ENCODE results near the gene SERAC1. TPM values are rescaled to one million over a fixed set of nuclear protein-coding genes. Genes with fewer than 3 reads are reported as not detected.

The SERAC1 gene
- total and polyA plus RNA-seq, 2 donors (not counting 3 experiments of a cell fraction or from before 2014, with no cell fraction given), result 4.9 to 5.7 TPM

GRCh38 chr6:158194487-158195280 is 26.6 kb upstream of the SERAC1 start:
- intact Hi-C loops (cut with micrococcal nuclease) (no loop called here), dilution Hi-C loops (cut with MboI; ENCODE audit: extremely low pct_ligation_motif_present, low sequenced_read_pairs) (no loop called here)
- H3K9ac ChIP-seq (replicated peaks; ENCODE audit: extremely low read depth, insufficient read depth, low read length), result no peak overlapping the region
- H3K4me3 ChIP-seq (replicated peaks in 1 of 3; ENCODE audit: insufficient read depth in 1 of 3, low read depth in 1 of 3, low read length in 3 of 3), result no peak overlapping the region
- H3K4me2 ChIP-seq (ENCODE audit: insufficient read depth, low read length), result no peak overlapping the region
- DNase-seq (ENCODE audit: low read depth, low spot score), result no peak
- BruUV-seq (replicated peaks), result no TSS peak
- H3K9me3 ChIP-seq (replicated peaks; ENCODE audit: control insufficient read depth, insufficient read depth, low read length), result no peaks in the 10 kb centered on the region
- H3K9me1 ChIP-seq (replicated peaks; ENCODE audit: control insufficient read depth, extremely low read depth, insufficient read depth, low read length), result no peaks in the 10 kb centered on the region
- H2AFZ ChIP-seq (ENCODE audit: low read depth, low read length), result no peak overlapping the region
- no peaks in the 10 kb centered on the region for H3K79me2 ChIP-seq (ENCODE audit: control insufficient read depth, insufficient read depth, low read length)
- no peaks in the 10 kb centered on the region for H3K4me1 ChIP-seq (ENCODE audit: control insufficient read depth, extremely low read depth, insufficient read depth, low read length)
- CTCF ChIA-PET, result interaction anchor here (1.0 to 1.4 kb wide), 5 partner anchors 10 to 63 kb away, joined by 3 to 6 read pairs (median 3); no protein-coding TSS in a partner anchor
- H4K20me1 ChIP-seq (replicated peaks; ENCODE audit: control insufficient read depth, extremely low read depth, insufficient read depth, low read length), result no peaks in the 10 kb centered on the region
- H3K27me3 ChIP-seq (ENCODE audit: control insufficient read depth in 2 of 2, insufficient read depth in 2 of 2, low read length in 2 of 2), result no peaks in the 10 kb centered on the region
- FAIRE-seq, result no peak
- TF ChIP-seq EZH2 (IDR thresholded peaks at IDR 0.05; ENCODE audit: borderline replicate concordance, low read depth, low read length, severe bottlenecking), result no peak
- no peak for TF ChIP-seq MAX (IDR thresholded peaks at IDR 0.05; ENCODE audit: insufficient read depth, insufficient read length)
- TF ChIP-seq JUN (IDR thresholded peaks at IDR 0.05; ENCODE audit: borderline replicate concordance, insufficient read depth, insufficient read length, low read depth), result no peak
- no peak for TF ChIP-seq CTCF (IDR thresholded peaks at IDR 0.05; ENCODE audit: extremely low read depth in 1 of 2, insufficient read depth in 1 of 2, low read depth in 1 of 2, low read length in 2 of 2)
- TF ChIP-seq GATA2 (IDR thresholded peaks at IDR 0.05; ENCODE audit: insufficient read depth, insufficient read length, low read depth, low read length), result no peak
- TF ChIP-seq FOS (IDR thresholded peaks at IDR 0.05; ENCODE audit: borderline replicate concordance, insufficient read depth, low read length), result no peak
- no peak for TF ChIP-seq POLR2A (IDR thresholded peaks at IDR 0.05; ENCODE audit: low read depth, low read length)
- no peak for TF ChIP-seq POLR2AphosphoS5 (IDR thresholded peaks at IDR 0.05; ENCODE audit: insufficient read depth, low read depth, low read length)
- no peak for TF ChIP-seq MYC (IDR thresholded peaks at IDR 0.05; ENCODE audit: low read depth, low read length)
- H3K36me3 ChIP-seq (ENCODE audit: control insufficient read depth in 2 of 2, extremely low read depth in 1 of 2, insufficient read depth in 2 of 2, low read length in 2 of 2), result no peaks in the 10 kb centered on the region
- POLR2A ChIA-PET, result no interaction called here
- no peak overlapping the region for H3K27ac ChIP-seq (ENCODE audit: insufficient read depth, low read depth, low read length)

Data from endothelial cell of umbilical vein (primary cell).